Spleen (tissue), 11 donors: Measurements from ENCODE around the gene SPNS1. TPM values are rescaled to one million over a fixed set of nuclear protein-coding genes. Genes with fewer than 3 reads are reported as not detected.
"Not testable (repeated sequence)": the region's sequence is repeated elsewhere in the genome, so short reads cannot be mapped to it uniquely, and the experiment has no call there.

Experiments
- DNase-seq: peaks from one replicate; pipeline ENCODE4 v3.0.0-alpha.2; 2020
- H3K27ac ChIP-seq, 8 donors: fragments of 200-600 bp; sonication (generic) in 7 of 8; 1 replicate in 4 of 8; 2 replicates in 4 of 8; pipeline versions ENCODE4 v1.5.0 to v1.8.0; 2016 to 2021; ENCODE audit warnings: inconsistent platforms in 4 of 8, mild to moderate bottlenecking in 4 of 8, moderate library complexity in 1 of 8
- H3K27me3 ChIP-seq, 7 donors: fragments of 200-600 bp; sonication (generic) in 6 of 7; replicated peaks in 1 of 7; 1 replicate in 4 of 7; 2 replicates in 3 of 7; pipeline versions ENCODE4 v1.5.0 to v1.8.0; 2016 to 2021; ENCODE audit warnings: inconsistent platforms in 3 of 7, mild to moderate bottlenecking in 1 of 7
- H3K36me3 ChIP-seq, 6 donors: fragments of 200-600 bp; sonication (generic) in 5 of 6; 1 replicate in 4 of 6; 2 replicates in 2 of 6; pipeline versions ENCODE4 v1.5.0 to v1.8.0; 2016 to 2021; ENCODE audit warnings: inconsistent platforms in 2 of 6
- H3K4me1 ChIP-seq, 6 donors: fragments of 200-600 bp; sonication (generic) in 5 of 6; 1 replicate in 3 of 6; 2 replicates in 3 of 6; pipeline versions ENCODE4 v1.5.0 to v1.8.0; 2016 to 2021; ENCODE audit warnings: inconsistent platforms in 3 of 6
- H3K4me3 ChIP-seq, 8 donors: fragments of 200-600 bp; sonication (generic) in 7 of 8; 1 replicate in 4 of 8; 2 replicates in 4 of 8; pipeline versions ENCODE4 v1.5.0 to v1.8.0; 2016 to 2021; ENCODE audit warnings: inconsistent platforms in 4 of 8, mild to moderate bottlenecking in 4 of 8, moderate library complexity in 2 of 8
- H3K9me3 ChIP-seq, 8 donors: fragments of 200-600 bp; sonication (generic) in 7 of 8; 1 replicate in 4 of 8; 2 replicates in 4 of 8; pipeline versions ENCODE4 v1.5.0 to v1.8.0; 2016 to 2021; ENCODE audit warnings: inconsistent platforms in 4 of 8
- POLR2A ChIP-seq, 3 donors: fragments of 450-650 bp; IDR thresholded peaks; one replicate each; pipeline ENCODE4 v1.5.1; 2017; ENCODE audit warnings: antibody characterized with exemption in 3 of 3, mild to moderate bottlenecking in 1 of 3
- POLR2AphosphoS5 ChIP-seq, 3 donors: sonication (generic); formaldehyde crosslinking; IDR thresholded peaks; one replicate each; pipeline ENCODE4 v1.5.1; 2017; ENCODE audit warnings: antibody characterized with exemption in 3 of 3
- WGBS, 5 donors: extraction: QIAGEN DNeasy Blood & Tissue Kit in 3 of 5; methylation state at CpG; one replicate each; pipeline versions ENCODE4 v1.1.5 to v1.1.7; 2013 to 2018; 5-methylcytosine and 5-hydroxymethylcytosine counted together
- intact Hi-C: fragments of 100-400 bp; cut with DNase I; formaldehyde crosslinking; loops from one replicate; pipeline ENCODE4 v1.15.0; 2023; ENCODE audit warnings: low total_unique reads
- polyA plus RNA-seq, 3 donors: library from polyadenylated mRNA; stranded (reverse); fragments of 200-250 nt; gene quantifications; one replicate each; pipeline ENCODE4 v1.2.1, GENCODE V29; 2013
- total RNA-seq, 7 donors: library from RNA; depleted of rRNA in 3 of 7; stranded (reverse); fragments of >200 nt in 3 of 7; fragmentation: NEBNext Ultra II Directional in 4 of 7; extraction: Animal tissue kit (Norgen Biotek cat#: 25700) in 4 of 7; gene quantifications; one replicate each; pipeline versions ENCODE4 v1.1.0 to v1.2.1, GENCODE V29; 2016 to 2021
- TF ChIP-seq, protein P1 (sequence below), 11 experiments: fragments of 200-600 bp in 7 of 11; fragments of 450-650 bp in 4 of 11; sonication (generic) in 4 of 11; IDR thresholded peaks in 8 of 11; conservative IDR thresholded peaks in 3 of 11; 1 replicate in 7 of 11; 2 replicates in 4 of 11; pipeline versions ENCODE4 v1.4.0 to v1.8.0; 2016 to 2021; ENCODE audit warnings: antibody characterized with exemption in 11 of 11, inconsistent platforms in 4 of 11, mild to moderate bottlenecking in 1 of 11
- donor health status: healthy with polysubstance abuse.
- donor health status: DM: no; HTN: no; CAD: no; lungs with moderate emphysema.
- donor health status: DM: no; HTN: no; CAD: no.
- donor health status: Bipolar disorder and iron deficiency.
- donor health status: healthy.
- donor health status: DM: no; HTN: no; CAD: no.
- donor health status: DM: yes; HTN: yes; CAD: no.

SPNS1 gene
- total and polyA plus RNA-seq, 10 donors = 26.9 to 91.4 (median 30.9) TPM

GRCh38 chr16:28967156-28967555 lies 7.4 kb upstream of the SPNS1 start:
- TF ChIP-seq, protein P1, sequence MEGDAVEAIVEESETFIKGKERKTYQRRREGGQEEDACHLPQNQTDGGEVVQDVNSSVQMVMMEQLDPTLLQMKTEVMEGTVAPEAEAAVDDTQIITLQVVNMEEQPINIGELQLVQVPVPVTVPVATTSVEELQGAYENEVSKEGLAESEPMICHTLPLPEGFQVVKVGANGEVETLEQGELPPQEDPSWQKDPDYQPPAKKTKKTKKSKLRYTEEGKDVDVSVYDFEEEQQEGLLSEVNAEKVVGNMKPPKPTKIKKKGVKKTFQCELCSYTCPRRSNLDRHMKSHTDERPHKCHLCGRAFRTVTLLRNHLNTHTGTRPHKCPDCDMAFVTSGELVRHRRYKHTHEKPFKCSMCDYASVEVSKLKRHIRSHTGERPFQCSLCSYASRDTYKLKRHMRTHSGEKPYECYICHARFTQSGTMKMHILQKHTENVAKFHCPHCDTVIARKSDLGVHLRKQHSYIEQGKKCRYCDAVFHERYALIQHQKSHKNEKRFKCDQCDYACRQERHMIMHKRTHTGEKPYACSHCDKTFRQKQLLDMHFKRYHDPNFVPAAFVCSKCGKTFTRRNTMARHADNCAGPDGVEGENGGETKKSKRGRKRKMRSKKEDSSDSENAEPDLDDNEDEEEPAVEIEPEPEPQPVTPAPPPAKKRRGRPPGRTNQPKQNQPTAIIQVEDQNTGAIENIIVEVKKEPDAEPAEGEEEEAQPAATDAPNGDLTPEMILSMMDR (IDR thresholded peaks at IDR 0.05 in 8 of 11, conservative IDR thresholded peaks at IDR 0.05 in 3 of 11) = no peak
- TF ChIP-seq POLR2AphosphoS5 (IDR thresholded peaks at IDR 0.05) (no peak), POLR2A (IDR thresholded peaks at IDR 0.05) (no peak)
- peaks cover 5 to 42% (median 34%) of the 10 kb centered on the region in 6 donors for H3K36me3 ChIP-seq
- WGBS, 5 donors = 89 to 97% (median 91%) methylated on average over 4 of the region's 4 CpGs

GRCh38 chr16:28969696-28970095 lies 4.9 kb upstream of the SPNS1 start:
- H3K27me3 ChIP-seq, intact Hi-C loops, H3K4me3 ChIP-seq, H3K27ac ChIP-seq, DNase-seq, H3K9me3 ChIP-seq: not testable (repeated sequence)
- peaks cover 0 to 11% (median 7%) of the 10 kb centered on the region in 6 donors for H3K4me1 ChIP-seq
- peaks cover under 1 to 17% (median 9%) of the 10 kb centered on the region in 6 donors for H3K36me3 ChIP-seq
- 75 to 95% (median 91%) methylated on average over 2 of the region's 2 CpGs for WGBS, 5 donors

More at GRCh38 chr16:28967156-28967555, 7.4 kb upstream of the SPNS1 start:
- H3K27me3 ChIP-seq = no peaks in the 10 kb centered on the region
- H3K27ac ChIP-seq = no peak overlapping the region
- H3K4me3 ChIP-seq = no peak overlapping the region
- no peaks in the 10 kb centered on the region for H3K9me3 ChIP-seq
- DNase-seq = no peak
- intact Hi-C loops = no loop called here
- no peaks in the 10 kb centered on the region for H3K4me1 ChIP-seq

DNA sequence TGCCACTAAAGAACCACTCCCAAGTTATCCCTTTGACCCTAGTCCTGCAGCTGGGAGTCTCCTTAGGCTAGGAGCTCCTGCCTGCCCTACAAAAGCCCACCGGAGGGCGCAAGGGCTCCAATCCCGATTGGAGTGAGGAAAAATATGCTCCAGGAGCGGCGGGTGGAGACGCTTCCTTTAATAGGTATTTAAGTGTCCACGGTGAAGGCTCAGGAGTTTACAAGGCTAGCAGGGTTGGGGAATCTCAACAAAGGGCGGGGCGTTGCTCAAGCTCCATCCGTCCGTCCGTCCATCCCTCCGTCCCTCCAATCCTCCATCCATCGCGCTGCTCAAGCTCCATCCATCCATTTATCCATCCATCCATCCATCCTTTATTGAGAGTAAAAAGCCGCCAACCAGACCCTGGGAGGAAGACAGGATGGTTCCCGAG lies 556 bp upstream of the SPNS1 start:
- intact Hi-C loops = no loop called here
- Histone ChIP-seq H3K27me3 (no peaks in the 10 kb centered on the region), H3K4me3 (peak overlapping the region; percentile 84 to 100 (median 94)), H3K36me3 (peaks cover 0 to 30% (median 11%) of the 10 kb centered on the region in 6 donors), H3K4me1 (peaks cover 13 to 54% (median 37%) of the 10 kb centered on the region in 6 donors), H3K27ac (peak overlapping the region; percentile 40 to 86 (median 77)), H3K9me3 (no peaks in the 10 kb centered on the region)
- DNase-seq = peak; percentile 78
- no peak for TF ChIP-seq POLR2AphosphoS5 (IDR thresholded peaks at IDR 0.05)
- TF ChIP-seq, protein P1 (IDR thresholded peaks at IDR 0.05 in 8 of 11, conservative IDR thresholded peaks at IDR 0.05 in 3 of 11) = peak in 9 of 11 experiments; percentile 18 to 62 (median 45)
- 1 to 2% (median 1%) methylated on average over 17 of the region's 17 CpGs for WGBS, 5 donors

DNA sequence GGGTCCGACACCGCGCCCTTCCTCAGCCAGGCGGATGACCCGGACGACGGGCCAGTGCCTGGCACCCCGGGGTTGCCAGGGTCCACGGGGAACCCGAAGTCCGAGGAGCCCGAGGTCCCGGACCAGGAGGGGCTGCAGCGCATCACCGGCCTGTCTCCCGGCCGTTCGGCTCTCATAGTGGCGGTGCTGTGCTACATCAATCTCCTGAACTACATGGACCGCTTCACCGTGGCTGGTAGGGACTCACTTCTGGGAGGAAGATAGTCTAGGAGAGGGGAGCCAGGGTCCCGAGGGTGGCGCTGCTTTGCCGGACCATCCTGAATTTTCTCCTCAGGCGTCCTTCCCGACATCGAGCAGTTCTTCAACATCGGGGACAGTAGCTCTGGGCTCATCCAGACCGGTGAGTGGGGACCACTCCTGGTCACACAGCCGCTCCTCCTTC lies 601 bp downstream of the SPNS1 start:
- H3K4me1 ChIP-seq = peaks cover 13 to 57% (median 37%) of the 10 kb centered on the region in 6 donors
- peaks cover 0 to 41% (median 21%) of the 10 kb centered on the region in 6 donors for H3K36me3 ChIP-seq
- DNase-seq = no peak
- no peaks in the 10 kb centered on the region for H3K9me3 ChIP-seq
- H3K27me3 ChIP-seq = no peaks in the 10 kb centered on the region
- 8 to 12% (median 11%) methylated on average over 27 to 30 of the region's 30 CpGs for WGBS, 5 donors
- peak overlapping the region; percentile 40 to 86 (median 77) for H3K27ac ChIP-seq
- peak overlapping the region; percentile 84 to 100 (median 94) for H3K4me3 ChIP-seq
- intact Hi-C loops = no loop called here
- TF ChIP-seq, protein P1 (IDR thresholded peaks at IDR 0.05 in 8 of 11, conservative IDR thresholded peaks at IDR 0.05 in 3 of 11) = no peak
- no peak for TF ChIP-seq POLR2AphosphoS5 (IDR thresholded peaks at IDR 0.05)
- TF ChIP-seq POLR2A (IDR thresholded peaks at IDR 0.05) = no peak
